ENCODE data around the gene POLR1A.
A peak's percentile ranks its signal among the peaks of the same experiment; 100 is the strongest.

Gene POLR1A

DNA sequence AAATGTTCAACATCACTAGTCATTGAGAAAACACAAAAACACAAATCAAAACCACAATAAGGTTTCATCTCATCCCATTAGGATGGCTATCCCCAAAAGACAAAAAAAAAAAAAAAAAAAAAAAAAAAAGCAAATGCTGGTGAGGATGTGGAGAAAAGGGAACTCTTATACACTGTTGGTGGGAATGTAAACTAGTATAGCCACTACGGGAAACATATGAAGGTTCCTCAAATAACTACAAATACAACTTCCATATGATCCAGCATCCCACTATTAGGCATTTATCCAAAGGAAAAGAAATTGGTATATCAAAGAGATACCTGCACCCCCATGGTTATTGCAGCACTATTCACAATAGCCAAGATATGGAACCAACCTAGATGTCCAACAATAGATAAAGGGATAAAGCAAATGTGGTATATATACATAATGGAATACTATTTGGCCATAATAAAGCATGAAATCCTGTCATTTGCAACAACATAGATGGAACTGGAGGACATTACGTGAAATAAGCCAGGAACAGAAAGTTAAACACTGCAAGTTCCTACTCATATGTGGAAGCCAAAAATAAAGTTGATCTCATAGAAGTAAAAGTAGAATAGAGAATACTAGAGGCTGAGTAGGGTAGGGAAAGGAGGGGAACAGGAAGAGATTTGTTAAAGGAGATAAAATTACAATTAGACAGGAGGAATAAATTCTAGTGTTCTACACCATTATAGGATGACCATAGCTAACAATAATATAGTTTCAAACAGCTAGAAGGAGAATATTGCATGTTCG lies 8.4 kb downstream of the POLR1A start:
- no peak for DNase-seq (ENCODE audit: low read depth)

DNA sequence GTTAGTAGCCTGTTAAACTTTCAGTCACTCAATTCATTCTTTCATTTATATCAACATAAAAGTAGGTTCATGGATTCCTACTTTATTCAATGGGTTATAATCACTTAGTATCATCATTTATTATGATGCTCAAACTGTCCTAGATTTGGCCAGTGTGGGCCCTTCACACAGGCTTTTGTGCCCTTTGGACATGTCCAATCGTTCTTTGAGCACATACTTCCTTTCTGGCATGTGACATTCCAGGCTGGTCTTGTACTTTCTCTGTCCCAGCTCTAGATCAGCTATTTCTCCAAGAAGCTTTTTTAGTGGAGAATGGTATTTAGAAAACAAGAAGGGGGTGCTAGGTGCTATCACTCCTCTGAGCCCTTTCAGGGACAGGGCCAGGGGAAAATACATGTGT lies 11.5 kb downstream of the POLR1A start:
- DNase-seq (ENCODE audit: low read depth), result no peak

DNA sequence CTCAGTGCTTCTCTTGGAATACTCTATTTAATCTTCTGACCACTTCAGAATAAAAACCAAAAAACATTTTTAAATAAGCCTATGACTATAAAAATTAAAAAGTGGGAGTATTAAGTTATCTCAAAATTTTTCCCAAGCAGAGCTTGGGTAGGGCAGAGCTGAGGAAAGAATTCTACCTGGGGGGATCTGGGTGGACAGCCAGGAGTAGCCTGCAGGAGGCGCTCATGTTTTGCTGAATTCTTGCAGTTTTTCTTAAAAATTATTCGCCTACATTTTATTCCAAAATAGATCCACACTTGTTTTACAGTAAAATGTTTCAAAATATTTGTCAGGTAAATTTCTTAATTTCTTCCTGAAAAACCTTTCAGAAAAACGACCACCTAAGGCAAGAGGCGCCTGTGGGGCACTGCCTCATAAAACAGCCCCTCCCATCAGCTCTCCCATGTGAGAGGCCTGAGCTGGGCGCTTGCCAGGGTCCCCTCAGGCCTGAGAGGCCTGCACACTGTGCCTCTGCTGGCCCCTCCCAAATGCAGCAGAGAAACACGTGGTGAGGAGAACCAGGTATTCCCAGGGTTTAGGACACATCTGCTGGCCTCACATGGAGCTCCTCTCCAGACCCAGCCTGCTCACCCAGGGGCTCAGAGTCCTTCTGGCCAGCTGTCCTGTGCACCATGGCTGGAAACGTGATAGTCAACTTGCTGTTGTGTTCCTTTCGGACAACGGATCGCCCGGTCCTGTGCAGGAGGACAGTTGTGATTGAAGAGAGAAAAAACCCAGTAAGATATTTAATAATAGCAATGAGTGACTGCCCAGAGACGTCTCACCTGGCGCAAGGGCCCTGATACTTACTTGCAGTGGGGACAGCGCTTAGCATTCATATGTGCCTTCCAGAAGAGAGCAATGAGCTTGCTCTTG lies 17.5 kb downstream of the POLR1A start:
- no peak for DNase-seq (ENCODE audit: low read depth)

DNA sequence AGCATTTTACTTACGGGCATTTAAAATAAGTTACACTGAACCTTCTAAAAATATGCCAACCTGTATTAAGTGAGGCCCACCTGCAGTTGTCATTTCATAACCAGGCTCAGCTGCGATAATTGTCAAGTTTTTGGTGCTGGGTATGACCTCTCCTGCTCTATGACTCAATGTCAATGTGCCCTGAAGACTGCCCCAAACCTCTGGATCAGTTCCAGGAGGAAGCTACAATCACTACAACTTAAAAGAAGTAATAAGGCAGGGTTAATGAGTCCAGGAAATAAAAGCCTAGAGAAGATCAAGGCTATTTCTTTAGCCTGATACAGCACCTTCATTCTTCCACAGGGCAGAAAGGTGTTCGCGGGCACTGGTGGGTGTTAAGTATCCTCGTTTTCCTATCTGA lies 22.9 kb downstream of the POLR1A start:
- DNase-seq (ENCODE audit: low read depth), result no peak

DNA sequence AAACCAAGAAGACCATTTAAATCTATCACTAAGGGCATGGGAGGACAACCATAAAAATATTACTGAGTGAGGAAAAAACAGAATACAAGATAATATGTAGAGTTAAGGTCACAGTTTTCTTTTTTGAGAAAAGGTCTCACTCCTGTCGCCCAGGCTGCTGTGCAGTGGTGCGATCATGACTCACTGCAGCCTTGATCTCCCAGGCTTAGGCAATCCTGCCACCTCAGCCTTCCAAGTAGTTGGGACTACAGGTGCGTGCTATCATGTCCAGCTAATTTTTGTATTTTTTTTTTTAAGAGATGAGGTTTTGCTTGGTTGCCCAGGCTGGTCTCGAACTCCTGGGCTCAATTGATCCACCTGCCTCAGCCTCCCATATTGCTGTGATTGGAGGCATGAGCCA lies 24.0 kb downstream of the POLR1A start:
- no peak for DNase-seq (ENCODE audit: low read depth)

DNA sequence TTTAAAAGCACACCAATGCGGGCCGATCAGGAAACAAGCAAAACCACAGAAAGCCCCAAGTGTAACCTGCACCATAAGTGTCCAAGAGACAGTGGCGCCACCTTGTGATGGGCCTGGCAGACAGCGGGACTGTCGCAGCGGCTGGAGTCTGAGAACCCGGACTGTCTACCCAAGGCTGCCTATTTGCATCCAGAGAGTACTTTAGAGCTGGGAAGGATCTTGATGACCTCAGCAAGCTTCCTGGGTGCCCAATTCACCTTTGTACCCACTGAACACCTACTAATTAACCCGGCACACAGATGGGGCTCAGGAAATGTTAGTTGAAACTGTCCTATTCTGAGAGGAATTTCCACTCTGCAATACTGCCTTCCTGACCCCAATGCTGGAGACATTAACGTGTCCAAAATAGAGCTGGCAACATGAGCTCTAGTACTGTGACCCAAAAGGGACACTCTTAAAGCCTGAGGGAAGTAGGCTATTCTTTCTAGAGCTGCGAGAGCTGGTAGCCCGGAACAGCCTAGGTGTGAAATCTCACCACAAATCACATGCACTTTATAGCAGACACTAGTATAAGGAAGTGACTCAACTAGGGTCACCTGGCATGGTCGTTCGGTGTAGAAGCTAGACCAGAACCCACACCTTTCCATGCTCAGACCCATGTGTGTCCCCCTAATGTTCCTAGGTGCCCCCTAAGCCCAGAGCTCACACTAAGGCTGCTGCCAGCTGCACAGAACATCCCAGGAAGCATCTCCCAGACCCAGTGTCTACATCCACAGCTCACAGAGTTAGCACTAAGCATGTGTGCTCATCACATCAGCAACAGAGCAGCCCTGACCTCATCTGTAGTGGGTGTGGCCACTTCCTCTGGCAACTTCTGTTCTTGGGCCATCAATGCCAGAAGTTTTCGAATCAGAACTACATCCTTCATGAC lies 25.4 kb downstream of the POLR1A start:
- DNase-seq (ENCODE audit: low read depth), result peak; percentile 62

DNA sequence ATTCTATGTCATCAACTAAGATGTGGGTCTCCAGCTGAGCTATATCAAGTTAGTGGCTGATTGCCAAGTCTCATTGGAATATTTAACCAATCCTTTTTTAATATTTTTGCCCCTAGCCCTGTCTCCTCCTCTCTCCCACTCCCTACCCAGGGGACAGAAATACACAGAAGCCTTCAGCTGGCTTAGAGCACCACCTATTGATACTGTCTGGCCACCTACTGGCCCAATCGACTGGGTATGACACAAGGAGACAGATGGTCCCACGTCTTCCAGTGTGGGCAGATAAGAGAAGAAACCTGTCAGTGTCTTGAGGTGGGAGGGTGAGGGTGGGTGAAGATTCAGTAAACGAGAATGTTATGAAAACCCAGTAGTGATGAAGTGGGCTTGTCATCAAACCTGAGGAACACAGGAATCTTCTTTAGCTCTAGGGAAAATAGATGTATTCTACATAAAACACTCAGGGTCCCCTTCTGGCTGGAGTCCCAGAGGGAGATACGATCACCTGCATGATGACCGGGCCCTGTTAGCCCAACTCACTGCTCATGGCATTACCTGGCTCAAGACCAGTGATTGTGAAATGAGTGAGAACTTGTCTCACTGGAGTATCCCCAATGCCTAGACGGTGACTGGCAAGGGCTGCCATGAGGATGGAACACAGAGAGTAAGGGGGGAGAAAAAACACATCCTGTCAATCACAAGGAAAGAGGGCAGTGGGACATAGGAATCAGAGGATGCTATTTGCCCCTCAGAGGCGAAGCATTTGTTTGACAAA lies 26.7 kb downstream of the POLR1A start:
- DNase-seq (ENCODE audit: low read depth), result peak; percentile 49

DNA sequence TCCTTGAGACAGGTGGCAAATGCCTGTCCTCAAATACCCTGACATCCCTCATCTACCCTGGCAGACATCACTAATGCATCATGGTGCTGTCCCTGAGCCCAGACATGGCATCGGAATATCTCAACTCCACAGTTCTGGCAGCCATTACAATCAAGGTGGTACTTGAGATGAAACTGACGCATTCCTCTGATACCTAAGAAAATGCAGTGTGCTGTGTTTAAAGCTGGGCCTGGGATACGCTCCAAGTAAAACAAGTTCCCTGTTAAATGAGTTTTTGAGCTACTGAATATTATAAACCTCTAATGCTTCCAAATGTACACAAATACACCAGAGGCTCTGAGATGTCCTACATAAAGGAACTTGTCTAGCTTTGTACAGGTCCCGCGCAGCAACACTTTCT lies 29.8 kb downstream of the POLR1A start:
- no peak for DNase-seq (ENCODE audit: low read depth)

DNA sequence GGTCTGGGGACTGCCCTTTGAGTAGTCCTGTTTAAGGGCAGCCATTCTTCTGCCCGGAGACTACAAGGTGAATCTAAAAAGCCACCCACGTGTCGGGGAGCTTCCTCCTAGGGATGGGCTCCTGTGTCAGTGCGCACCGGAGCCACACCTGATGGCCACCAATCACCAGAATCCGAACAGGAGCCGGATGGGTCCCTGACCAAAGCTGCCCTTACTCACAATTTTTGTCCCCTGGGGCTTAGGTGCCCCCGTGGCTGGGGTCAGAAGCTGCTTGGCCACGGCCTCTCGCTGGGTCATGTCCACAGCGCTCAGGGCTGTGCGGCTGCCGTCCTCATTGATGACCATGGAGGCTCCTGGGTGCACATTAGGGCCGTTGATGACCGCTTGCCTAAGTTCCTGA lies 30.9 kb downstream of the POLR1A start:
- DNase-seq (ENCODE audit: low read depth), result no peak

DNA sequence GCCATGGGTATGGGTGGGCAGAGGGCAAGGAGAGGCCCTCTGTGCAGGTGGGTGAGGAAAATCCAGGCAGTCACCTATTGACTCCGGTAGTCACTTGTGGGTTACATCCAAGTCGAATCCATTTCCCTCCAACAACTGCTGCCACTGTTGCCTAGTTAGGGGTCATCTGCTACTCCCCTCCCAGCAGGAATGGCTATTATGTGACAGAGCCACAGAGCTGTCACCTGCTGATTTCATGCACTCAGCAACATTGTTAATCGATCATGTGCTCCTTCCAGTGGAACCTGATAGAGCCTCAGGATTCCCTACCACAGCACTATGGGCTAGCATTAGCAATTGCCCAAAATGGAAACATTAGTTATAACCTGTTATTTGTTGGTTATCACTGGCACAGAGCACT lies 31.4 kb downstream of the POLR1A start:
- no peak for DNase-seq (ENCODE audit: low read depth)

DNA sequence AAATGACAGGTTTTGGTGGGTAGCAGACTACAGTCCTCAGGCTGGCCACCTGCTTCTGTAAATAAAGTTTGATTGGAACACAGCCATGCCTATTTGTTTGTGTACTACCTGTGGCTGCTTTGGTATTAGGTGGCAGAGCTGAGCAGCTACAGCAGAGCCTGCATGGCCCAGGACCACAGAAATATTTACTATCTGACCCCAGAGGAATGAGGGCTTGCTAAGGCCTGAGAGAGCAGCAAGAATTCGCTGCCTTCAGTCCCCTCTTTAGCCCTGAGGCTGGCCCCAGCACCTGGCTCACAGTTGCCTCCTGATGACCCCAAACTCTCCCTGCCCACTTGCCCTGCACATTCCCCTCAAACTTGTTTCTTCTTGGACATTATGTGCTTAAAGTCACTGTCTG lies 32.5 kb downstream of the POLR1A start:
- DNase-seq (ENCODE audit: low read depth), result no peak

DNA sequence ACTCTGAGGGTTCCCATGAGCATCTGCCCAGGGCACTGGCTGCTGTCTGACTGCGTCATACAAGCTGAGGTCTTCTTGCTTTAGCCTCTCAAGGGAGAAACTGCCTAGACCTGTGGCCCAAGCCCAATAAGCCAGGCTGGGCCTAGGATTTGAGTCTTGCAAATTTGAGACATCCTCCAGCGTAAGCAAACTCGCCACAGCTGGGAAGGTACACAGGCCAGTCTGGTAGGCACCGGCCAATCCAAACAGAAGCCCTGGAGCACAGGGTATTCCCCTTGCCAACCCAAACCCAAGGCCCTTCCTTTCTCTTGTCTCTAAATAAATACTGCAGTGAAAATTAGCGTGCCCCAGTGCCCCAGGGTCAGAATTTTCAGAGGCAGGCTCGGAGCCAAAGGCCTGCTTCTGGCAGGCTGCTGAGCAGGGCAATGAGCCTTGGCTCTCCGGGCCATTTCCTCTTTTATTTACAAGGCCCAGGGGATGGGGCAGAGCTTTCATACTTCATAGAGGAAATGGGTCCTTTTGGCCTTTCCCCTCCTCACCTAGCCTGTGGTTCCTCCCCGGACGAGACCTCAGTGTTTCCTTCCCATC lies 33.3 kb downstream of the POLR1A start:
- DNase-seq (ENCODE audit: low read depth), result peak; percentile 99

DNA sequence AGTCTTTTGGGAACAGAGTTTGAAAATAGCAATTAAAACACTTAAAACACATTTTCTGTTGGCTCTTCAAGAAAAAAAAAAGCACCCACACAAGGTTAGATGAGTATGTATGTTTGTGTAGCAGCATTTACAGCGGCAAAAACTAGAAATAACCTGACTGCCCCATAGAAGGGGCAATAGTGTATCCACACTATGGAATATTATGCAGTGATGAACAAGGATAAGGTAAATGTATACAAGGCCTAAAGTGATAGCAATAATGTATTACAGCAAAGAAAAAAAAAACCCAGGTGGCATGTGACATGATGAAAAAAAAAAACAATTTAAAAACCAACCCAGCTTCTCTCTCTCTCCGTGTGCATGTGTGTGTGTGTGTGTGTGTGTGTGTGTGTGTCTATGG lies 34.8 kb downstream of the POLR1A start:
- DNase-seq (ENCODE audit: low read depth), result no peak

DNA sequence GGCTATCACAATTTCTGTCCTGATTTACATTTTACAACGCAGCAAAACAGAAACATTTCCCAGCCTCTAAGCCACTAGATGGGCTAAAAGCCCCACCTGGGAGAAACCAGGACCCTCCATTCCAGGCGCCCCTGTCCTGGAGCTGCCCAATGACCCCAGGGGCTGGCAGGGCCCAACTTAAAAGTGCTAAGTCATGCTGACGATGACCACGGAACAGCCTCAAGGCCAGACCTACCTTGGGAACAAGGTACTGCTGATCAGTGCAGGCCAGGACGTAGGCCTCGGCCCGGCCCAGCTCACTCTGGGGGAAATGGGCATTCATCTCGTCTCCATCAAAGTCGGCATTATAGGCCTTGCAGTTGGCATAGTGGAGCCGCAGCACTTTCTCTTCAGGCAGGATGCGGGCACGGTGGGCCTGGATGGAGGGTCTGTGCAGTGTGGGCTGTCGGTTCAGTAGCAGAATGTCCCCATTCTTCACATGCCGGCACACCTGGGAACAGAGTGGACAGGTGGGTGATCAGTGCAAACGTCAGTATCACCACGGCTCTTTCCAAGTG lies 35.8 kb downstream of the POLR1A start:
- no peak for DNase-seq (ENCODE audit: low read depth)

DNA sequence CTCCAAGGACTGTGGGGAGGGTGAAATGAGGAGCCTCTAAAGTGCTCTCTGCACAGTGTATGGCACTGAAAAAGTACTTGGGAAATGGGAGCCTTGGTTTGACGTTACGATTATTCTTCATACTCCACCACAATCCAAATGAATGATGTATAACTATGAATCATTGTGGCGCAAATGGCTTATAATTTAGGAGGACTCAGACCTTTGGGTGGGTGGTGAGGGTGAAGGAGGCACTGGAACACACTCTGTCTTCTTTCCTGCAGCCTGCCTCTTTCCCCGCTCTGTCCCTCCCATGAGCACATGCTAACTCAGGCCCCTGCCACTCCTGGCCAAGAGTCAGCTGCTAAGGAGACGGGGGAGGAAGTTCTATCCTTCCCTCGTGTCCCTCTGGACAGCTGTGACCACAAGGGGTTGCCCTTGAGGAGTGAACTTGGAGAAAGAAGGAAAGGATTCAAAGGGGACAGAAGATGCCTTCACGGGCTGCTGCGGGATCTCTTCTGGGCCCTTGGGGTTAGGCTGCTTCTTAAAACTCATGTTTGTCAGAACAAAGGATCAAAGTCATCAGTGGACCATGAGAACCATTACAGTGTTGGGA lies 36.5 kb downstream of the POLR1A start:
- no peak for DNase-seq (ENCODE audit: low read depth)

DNA sequence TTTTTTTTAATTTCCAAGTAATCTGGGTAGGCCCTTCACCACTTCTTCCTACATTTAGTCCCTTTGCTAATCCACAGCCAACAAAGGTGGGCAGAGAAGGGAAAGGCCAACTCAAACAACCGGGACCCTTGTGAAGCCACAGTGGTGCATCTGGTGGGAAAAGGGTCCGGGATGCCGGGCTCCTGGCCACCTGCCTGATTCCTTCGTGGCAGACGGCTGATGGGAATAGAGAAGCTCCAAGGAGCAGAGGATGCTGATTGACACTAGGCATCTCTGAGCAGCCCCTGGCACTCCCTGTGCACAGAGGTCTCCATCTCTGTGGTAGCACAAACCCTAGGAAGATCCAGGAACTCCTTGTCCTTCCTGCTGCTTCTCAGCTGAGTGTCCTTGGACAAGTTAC lies 37.0 kb downstream of the POLR1A start:
- DNase-seq (ENCODE audit: low read depth), result no peak

DNA sequence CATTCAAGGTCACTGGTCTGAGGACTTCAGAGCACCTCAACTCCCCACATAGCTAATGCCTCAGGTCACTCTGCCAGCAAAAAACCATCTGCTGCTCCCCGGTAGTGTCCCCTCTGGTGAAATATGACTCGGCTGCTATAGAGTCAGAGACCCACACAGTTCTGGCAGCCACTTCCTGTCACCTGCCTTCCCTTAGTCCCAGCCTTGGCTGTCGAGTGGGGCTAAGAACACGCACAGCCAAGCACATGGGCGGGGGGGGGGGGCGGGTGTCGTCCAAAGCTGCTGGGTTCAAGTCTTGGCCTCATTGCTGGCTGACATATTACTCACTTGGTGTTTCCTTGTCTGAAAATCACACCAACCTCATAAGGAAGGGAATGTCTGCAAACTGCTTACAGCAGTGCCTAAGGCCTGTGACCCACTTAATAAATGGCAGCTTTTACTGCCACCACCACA lies 37.5 kb downstream of the POLR1A start:
- no peak for DNase-seq (ENCODE audit: low read depth)

DNA sequence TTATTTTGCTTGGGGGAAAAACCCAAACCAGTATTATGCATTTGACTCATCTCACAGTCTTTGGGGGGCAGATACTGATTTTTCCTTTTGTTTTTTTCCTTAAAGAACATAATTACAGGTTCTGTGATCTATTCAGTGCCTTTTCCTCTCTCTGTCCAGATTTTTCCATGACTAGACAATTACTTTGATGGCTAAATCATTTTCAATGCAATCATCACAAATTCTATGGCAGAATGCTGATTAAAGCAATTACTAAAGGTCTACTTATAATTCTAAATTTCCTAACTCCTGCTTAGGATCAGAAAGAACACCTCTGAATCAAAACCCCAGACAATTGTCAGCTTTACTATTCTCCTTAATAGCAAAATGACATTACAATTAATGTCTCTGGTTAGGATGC lies 38.8 kb downstream of the POLR1A start:
- no peak for DNase-seq (ENCODE audit: low read depth)

DNA sequence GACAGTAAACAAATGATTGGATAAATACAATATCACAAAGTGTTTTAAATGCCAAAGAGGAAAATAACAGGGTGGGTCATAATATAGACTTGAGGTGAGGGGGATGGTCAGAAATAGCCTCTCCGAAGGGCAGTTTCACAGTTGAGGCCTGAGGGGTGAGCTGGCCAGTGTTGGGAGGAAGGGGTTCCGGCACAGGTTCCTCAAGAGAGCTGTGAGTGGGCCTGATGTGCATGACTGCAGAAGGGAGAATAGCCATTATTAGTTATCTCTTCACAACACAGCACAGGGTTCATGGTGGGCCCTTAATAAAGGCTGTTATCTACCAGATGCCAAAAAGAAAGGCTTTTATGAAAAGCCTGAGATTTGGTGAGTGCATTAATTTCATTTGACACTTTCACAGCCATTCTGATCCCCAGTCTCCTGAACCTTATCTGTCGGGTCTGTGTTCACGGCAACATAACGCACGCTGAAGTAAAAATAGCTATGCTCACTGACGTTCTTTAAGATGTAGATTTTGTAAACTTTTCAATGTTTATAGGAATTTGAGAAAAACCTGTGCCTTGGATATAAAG lies 39.6 kb downstream of the POLR1A start:
- DNase-seq (ENCODE audit: low read depth), result no peak

DNA sequence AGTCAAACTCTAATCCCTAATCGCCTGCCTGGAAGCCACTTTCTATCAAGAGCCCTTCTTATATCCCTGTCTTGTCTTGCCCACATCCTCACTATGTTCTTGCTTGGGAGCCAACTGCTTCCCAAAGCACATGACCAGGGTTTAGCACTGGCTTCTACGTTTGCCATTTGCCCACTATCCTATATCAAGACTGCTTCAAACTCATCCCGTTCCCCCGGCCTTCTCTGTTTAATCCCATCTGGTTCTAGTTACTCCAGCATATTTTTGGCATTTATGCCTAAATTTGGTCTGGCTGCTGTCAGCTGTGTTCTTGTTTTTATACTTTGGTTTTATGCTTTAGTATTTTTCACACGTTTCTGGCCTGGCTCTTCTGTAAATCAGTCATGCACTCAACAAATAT lies 40.2 kb downstream of the POLR1A start:
- DNase-seq (ENCODE audit: low read depth), result peak; percentile 79

All from fibroblast of gingiva (primary cell).